Panc1 (cell line): ENCODE data around the gene GPC3. TPM values are rescaled to one million over a fixed set of nuclear protein-coding genes. Genes with fewer than 3 reads are reported as not detected.

Source experiments
- ATAC-seq: fragments of 200-7000 bp; cut with Tn5 transposase; 2 replicates; pipeline ENCODE4 v1.9.1; 2020; ENCODE audit warnings: mild to moderate bottlenecking, moderate library complexity
- BruUV-seq: library from RNA; stranded (reverse); fragments of 400-500 nt; replicated peaks from 2 replicates; lab custom pipeline; 2021; lab: Mats Ljungman, UMichigan
- CTCF ChIA-PET: fragments of 300-600 bp; sonication (Branson Sonifier 250); formaldehyde crosslinking; loops from one replicate; lab custom pipeline; 2022; ENCODE audit warnings: antibody characterized with exemption; lab: Charles Lee
- POLR2A ChIA-PET: fragments of 300-600 bp; sonication (Branson Sonifier 250); formaldehyde crosslinking; loops from one replicate; lab custom pipeline; 2022; ENCODE audit warnings: antibody characterized with exemption; lab: Charles Lee
- DNase-seq: peaks from one replicate; pipeline ENCODE4 v3.0.0-alpha.2; 2010; ENCODE audit warnings: low read depth, low spot score
- H3K27ac ChIP-seq: 2 replicates; pipeline ENCODE4 v1.5.1; 2011; ENCODE audit warnings: mild to moderate bottlenecking, low read length, inconsistent platforms
- H3K27me3 ChIP-seq: fragments of 200-500 bp; sonication (Bioruptor generic); 2 replicates; pipeline ENCODE4 v1.6.0; 2014; ENCODE audit warnings: low read length, inconsistent platforms; ENCODE audit not compliant: control insufficient read depth, insufficient read depth
- H3K36me3 ChIP-seq: fragments of 200-500 bp; sonication (Bioruptor generic); 2 replicates; pipeline ENCODE4 v1.5.1; 2014; ENCODE audit warnings: inconsistent platforms, mild to moderate bottlenecking, low read length, moderate library complexity; ENCODE audit not compliant: control insufficient read depth, insufficient read depth
- H3K4me1 ChIP-seq: 2 replicates; pipeline ENCODE4 v1.5.1; 2011; ENCODE audit warnings: inconsistent platforms, mild to moderate bottlenecking, low read length, moderate library complexity; ENCODE audit not compliant: control insufficient read depth, insufficient read depth
- H3K4me3 ChIP-seq, 2 experiments: 2 replicates each; pipeline ENCODE4 v1.5.1; 2011 to 2012; ENCODE audit warnings: low read depth in 2 of 2, low read length in 2 of 2, mild to moderate bottlenecking in 2 of 2, inconsistent platforms in 1 of 2, moderate library complexity in 1 of 2
- H3K9me3 ChIP-seq: fragments of 200-500 bp; sonication (Bioruptor generic); 2 replicates; pipeline ENCODE4 v1.5.1; 2014; ENCODE audit warnings: low read depth, mild to moderate bottlenecking, inconsistent platforms, low read length, moderate library complexity; ENCODE audit not compliant: control insufficient read depth, insufficient read depth
- CTCF ChIP-seq: fragments of 450-650 bp; IDR thresholded peaks from 2 replicates; pipeline ENCODE4 v1.5.1; 2017; ENCODE audit warnings: mild to moderate bottlenecking
- POLR2AphosphoS5 ChIP-seq: IDR thresholded peaks from 2 replicates; pipeline ENCODE4 v1.6.1; 2012; ENCODE audit warnings: mild to moderate bottlenecking, low read depth, low read length, moderate library complexity
- SIN3A ChIP-seq: IDR thresholded peaks from 2 replicates; pipeline ENCODE4 v1.6.1; 2012; ENCODE audit warnings: low read depth, mild to moderate bottlenecking, low read length, moderate library complexity, borderline replicate concordance; ENCODE audit not compliant: insufficient read depth
- TCF7L2 ChIP-seq: IDR thresholded peaks from 2 replicates; pipeline ENCODE4 v1.6.1; 2011; ENCODE audit warnings: mild to moderate bottlenecking, low read depth, low read length, inconsistent platforms
- in situ Hi-C: cut with HindIII; loops from 2 replicates; pipeline ENCODE4 v1.10.0; 2016; ENCODE audit warnings: low sequenced_read_pairs, low pct_unique_long_range_greater_than_20kb
- intact Hi-C: fragments of 100-400 bp; cut with micrococcal nuclease; formaldehyde crosslinking; loops from one replicate; pipeline ENCODE4 v1.10.0; 2022; ENCODE audit not compliant: unreplicated experiment
- total RNA-seq: library from RNA; stranded (reverse); gene quantifications from one replicate; pipeline ENCODE4 v1.2.1, GENCODE V29; 2021; ENCODE audit not compliant: unreplicated experiment
- TF ChIP-seq, protein P1 (sequence below), 2 experiments: IDR thresholded peaks; 2 replicates each; pipeline ENCODE4 v1.6.1; 2011 to 2012; ENCODE audit warnings: low read depth in 2 of 2, control low read depth in 1 of 2, low read length in 1 of 2, mild to moderate bottlenecking in 1 of 2, moderate library complexity in 1 of 2; ENCODE audit not compliant: insufficient read depth in 1 of 2

GPC3 gene
- total RNA-seq, 1 experiment from 2014 or later: 0.95 TPM

GRCh38 chrX:133881007-133881406 is 104.4 kb downstream of the GPC3 start:
- Histone ChIP-seq H3K4me3 (no peak overlapping the region), H3K9me3 (no peaks in the 10 kb centered on the region), H3K4me1 (no peaks in the 10 kb centered on the region), H3K36me3 (no peaks in the 10 kb centered on the region), H3K27me3 (no peaks in the 10 kb centered on the region), H3K27ac (no peak overlapping the region)
- in situ Hi-C loops: no loop called here
- TF ChIP-seq TCF7L2 (no peak), CTCF (no peak), POLR2AphosphoS5 (no peak), SIN3A (no peak)
- TF ChIP-seq, protein P1, sequence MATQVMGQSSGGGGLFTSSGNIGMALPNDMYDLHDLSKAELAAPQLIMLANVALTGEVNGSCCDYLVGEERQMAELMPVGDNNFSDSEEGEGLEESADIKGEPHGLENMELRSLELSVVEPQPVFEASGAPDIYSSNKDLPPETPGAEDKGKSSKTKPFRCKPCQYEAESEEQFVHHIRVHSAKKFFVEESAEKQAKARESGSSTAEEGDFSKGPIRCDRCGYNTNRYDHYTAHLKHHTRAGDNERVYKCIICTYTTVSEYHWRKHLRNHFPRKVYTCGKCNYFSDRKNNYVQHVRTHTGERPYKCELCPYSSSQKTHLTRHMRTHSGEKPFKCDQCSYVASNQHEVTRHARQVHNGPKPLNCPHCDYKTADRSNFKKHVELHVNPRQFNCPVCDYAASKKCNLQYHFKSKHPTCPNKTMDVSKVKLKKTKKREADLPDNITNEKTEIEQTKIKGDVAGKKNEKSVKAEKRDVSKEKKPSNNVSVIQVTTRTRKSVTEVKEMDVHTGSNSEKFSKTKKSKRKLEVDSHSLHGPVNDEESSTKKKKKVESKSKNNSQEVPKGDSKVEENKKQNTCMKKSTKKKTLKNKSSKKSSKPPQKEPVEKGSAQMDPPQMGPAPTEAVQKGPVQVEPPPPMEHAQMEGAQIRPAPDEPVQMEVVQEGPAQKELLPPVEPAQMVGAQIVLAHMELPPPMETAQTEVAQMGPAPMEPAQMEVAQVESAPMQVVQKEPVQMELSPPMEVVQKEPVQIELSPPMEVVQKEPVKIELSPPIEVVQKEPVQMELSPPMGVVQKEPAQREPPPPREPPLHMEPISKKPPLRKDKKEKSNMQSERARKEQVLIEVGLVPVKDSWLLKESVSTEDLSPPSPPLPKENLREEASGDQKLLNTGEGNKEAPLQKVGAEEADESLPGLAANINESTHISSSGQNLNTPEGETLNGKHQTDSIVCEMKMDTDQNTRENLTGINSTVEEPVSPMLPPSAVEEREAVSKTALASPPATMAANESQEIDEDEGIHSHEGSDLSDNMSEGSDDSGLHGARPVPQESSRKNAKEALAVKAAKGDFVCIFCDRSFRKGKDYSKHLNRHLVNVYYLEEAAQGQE (IDR thresholded peaks at IDR 0.05; ENCODE audit: insufficient read depth in 1 of 2, low read depth in 2 of 2, low read length in 1 of 2): no peak
- CTCF ChIA-PET: no interaction called here
- ATAC-seq (no peak), DNase-seq (no peak)
- intact Hi-C loops: no loop called here
- POLR2A ChIA-PET: no interaction called here
- BruUV-seq: no TSS peak

- no peak for ATAC-seq
- BruUV-seq: no TSS peak
- Histone ChIP-seq H3K4me1 (no peaks in the 10 kb centered on the region), H3K27me3 (no peaks in the 10 kb centered on the region), H3K27ac (no peak overlapping the region), H3K4me3 (no peak overlapping the region), H3K36me3 (no peaks in the 10 kb centered on the region), H3K9me3 (no peaks in the 10 kb centered on the region)
- intact Hi-C loops: no loop called here
- DNase-seq: no peak
- POLR2A ChIA-PET: no interaction called here
- CTCF ChIA-PET: interaction anchor here (0.7 kb wide), 1 partner anchor 693 kb away, joined by 3 read pairs; no protein-coding TSS in a partner anchor
- in situ Hi-C loops: no loop called here
- TF ChIP-seq, protein P1 (IDR thresholded peaks at IDR 0.05; ENCODE audit: insufficient read depth in 1 of 2, low read depth in 2 of 2, low read length in 1 of 2): no peak
- no peak for TF ChIP-seq POLR2AphosphoS5
- no peak for TF ChIP-seq SIN3A
- no peak for TF ChIP-seq TCF7L2
- no peak for TF ChIP-seq CTCF
Observed at GRCh38 chrX:133880032-133880443, 105.4 kb downstream of the GPC3 start.
